Measurements from ENCODE around the gene SFXN4. TPM values are rescaled to one million over a fixed set of nuclear protein-coding genes. Genes with fewer than 3 reads are reported as not detected.
"Not testable (repeated sequence)": the region's sequence is repeated elsewhere in the genome, so short reads cannot be mapped to it uniquely, and the experiment has no call there.

SFXN4 gene
- total RNA-seq, 1 donor from 2014 or later, result 13.1 TPM

- no peak for DNase-seq (ENCODE audit: low read depth)
Measured at GRCh38 chr10:119190954-119191785, 25.7 kb upstream of the SFXN4 start.

- peak; percentile 92 for DNase-seq (ENCODE audit: low read depth)
Measured at GRCh38 chr10:119190353-119190752, 24.8 kb upstream of the SFXN4 start.

DNA sequence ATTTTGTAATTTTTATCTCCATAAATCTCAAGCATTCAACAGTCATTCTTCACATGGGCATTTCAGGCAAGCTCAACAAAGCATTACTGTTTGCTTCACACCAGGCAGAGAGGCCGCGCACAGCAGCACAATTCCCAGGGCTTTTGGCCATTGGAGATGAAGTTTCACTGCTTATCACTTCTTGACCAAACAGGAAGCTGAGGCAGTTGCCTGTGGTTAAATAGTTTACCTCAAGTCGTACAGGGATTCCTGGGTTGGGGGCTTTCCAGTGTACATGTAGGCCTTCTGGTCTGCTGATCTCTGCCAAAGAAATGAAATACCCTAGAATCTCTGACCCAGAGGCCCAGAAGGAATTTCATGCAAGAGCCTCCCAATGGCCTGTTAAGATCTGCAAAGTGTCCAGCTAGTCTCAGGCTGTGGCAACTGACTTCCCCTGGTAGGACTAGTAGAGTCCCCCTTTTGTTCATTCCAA, 24.3 kb upstream of the SFXN4 start:
- DNase-seq (ENCODE audit: low read depth), result peak; percentile 28

DNA sequence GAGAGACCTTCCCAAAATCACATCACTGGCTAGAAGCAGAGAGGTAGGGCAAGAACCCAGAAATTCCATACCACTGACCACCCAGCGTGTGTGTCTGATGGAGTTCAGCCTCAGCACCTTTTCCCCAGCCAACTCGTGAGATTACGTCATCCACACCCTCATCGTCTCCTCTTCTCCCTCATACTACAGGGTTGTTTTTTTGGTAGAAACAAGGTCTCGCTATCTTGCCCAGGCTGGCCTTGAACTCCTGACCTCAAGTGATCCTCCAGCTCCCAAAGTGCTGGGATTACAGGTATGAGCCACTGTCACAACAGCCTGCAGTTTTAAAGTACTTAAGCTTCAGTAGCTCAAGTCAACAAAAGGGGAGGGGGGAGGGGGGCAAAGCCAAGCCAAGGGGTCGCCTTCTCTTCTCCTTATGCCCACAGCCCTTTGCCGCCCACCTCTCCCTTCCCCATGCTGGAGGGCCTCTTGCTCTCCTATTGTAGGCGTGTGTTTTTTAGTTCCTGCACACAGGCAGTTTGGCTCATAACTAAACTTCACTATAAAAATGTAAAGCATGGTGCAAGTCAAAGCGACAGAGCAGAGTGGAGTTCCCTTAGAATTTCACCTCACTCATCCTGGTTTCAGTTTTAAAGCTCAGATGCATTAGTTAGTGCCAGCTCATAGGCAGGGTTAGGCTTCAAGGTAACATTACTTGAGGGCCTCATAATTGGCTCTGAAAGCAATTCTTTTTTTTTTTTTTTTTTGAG, 18.3 kb upstream of the SFXN4 start:
- no peak for DNase-seq (ENCODE audit: low read depth)

- not testable (repeated sequence) for DNase-seq (ENCODE audit: low read depth)
Measured at GRCh38 chr10:119180850-119181400, 15.4 kb upstream of the SFXN4 start.

GRCh38 chr10:119178372-119179119, 13.0 kb upstream of the SFXN4 start, which contains the start of gene PRDX3:
TSS of gene PRDX3 (minus strand) at chr10:119178812. CDS start at chr10:119178790, 22 bp downstream.
- peak; percentile 75 for DNase-seq (ENCODE audit: low read depth)

- no peak for DNase-seq (ENCODE audit: low read depth)
Measured at GRCh38 chr10:119177708-119178371, 12.3 kb upstream of the SFXN4 start.

- peak; percentile 50 for DNase-seq (ENCODE audit: low read depth)
Measured at GRCh38 chr10:119176166-119176565, 10.7 kb upstream of the SFXN4 start.

DNA sequence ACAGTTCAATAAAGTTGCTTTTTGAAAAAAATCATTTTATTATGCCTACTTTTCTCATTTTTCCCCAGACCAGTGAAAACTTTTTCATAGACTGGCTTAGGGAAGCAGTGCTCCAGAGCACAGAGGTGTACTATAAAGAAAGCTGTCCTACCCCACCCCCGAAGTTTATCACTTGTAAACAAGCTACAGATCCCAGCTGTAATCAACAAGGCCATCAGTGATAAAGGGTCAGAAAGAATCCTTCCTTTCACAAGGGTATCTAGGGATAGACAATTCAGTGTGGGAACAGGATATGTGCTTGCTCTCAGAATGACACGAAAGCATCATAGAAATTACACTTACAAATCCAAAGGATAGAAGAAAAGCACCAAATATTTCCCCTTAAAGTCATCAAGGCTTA, 8.6 kb upstream of the SFXN4 start:
- no peak for DNase-seq (ENCODE audit: low read depth)

GRCh38 chr10:119167041-119167440, 1.5 kb upstream of the SFXN4 start:
- DNase-seq (ENCODE audit: low read depth), result no peak

DNA sequence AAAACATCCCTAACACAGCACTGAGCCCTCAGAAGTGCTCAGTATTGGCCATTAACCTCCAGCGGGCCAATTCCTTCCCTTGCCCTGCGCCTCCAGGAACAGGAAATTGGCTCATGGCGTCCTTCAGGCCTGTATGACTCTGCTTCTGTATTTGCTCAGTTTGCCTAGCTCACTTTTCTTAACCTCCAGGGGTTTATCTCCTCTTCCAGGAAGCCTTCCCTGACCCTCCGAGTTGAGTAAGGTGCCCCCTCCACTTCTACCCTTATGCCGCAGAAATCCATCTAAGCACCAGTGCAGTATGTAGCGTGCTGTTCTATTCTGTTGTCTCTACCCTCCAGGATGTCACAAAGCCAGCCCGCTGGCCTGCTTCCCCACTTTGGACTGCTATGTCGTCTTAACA, 1.1 kb upstream of the SFXN4 start:
- DNase-seq (ENCODE audit: low read depth), result no peak

DNA sequence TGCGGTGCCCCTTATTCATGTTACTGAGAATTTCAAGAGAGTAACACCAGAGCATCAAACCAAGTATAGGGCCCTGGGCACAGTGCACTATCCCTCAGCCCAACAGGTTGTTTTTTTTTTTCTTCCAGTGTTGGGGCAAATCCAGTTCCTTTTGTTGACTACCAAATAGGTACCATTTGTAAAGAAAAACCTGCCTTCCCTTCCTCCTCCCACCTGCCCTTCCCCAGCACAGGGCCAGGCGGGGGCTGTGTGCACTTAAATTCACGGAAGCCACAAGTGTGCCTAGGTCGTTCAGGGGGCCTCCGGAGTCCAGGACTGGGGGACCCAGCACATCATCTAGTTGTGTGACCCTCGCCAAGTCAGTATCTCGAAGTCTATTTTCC, 595 bp upstream of the SFXN4 start:
- no peak for DNase-seq (ENCODE audit: low read depth)

GRCh38 chr10:119162452-119163092, 2.9 kb downstream of the SFXN4 start:
- no peak for DNase-seq (ENCODE audit: low read depth)

DNA sequence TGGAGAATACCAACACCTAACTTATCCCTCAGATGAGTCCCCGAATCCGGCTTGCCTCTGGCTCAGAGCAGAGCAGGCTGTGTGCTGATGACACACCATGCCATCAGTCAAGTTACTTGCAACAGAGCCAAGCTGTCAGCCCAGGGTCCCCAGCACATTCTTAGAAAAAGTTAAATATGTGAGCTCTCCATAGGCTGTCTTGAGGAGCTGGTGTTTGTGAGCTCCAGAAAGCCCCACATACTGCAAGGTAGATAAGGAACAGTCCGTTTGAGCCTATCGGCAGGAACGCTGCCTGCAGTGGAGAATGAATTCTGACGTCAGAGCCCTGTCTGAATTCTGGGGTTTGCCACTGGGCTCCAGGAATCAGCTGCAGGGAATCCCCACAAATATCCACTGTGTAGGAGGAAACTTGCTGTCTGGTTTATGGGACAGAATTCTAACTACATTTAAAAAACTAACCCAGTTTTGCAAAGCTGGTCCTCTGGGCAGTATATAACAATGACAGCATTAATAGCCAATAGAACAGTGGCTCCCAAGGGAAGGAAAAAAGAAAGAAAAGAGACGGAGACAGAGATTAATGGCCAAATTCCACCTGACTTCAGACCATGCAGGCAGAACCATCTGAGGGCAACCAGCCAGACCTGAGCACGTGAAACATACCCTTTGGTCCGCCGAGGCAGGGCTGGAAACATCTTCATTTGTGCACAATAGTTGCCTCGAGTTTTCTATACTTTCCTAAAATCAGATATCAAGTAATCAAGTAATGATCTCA, 3.6 kb downstream of the SFXN4 start:
- peak; percentile 38 for DNase-seq (ENCODE audit: low read depth)

- no peak for DNase-seq (ENCODE audit: low read depth)
Measured at GRCh38 chr10:119159332-119159731, 6.2 kb downstream of the SFXN4 start.

DNA sequence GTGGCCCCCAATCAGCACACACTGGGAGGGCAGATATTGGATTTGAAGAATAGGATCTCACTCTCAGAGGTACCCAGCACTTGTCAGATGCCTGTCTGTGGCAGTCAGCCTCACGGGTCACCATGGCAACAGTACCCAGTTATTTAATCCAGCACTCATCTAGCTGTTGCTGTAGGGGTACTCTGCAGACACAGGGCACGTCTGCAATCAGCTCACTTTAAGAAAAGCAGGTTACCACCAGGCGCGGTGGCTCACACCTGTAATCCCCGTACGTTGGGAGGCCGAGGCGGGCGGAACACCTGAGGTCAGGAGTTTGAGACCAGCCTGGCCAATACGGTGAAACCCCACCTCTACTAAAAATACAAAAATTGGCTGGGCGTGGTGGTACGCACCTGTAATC, 11.9 kb downstream of the SFXN4 start:
- no peak for DNase-seq (ENCODE audit: low read depth)

DNA sequence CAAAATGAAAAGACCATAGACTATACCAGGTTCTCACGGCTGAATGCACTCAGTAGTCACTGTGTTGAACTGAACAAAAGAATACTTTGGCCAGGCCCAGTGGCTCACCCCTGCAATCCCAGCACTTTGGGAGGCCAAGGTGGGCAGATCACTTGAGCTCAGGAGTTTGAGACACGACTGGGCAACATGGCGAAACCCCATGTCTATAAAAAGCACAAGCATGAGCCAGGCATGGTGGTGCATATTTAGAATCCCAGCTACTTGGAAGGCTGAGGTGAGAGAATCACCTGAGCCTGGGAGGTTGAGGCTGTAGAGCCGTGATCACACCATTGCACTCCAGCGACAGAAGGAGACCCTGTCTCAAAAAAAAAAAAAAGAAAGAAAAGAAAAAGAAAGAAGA, 12.5 kb downstream of the SFXN4 start:
- no peak for DNase-seq (ENCODE audit: low read depth)

DNA sequence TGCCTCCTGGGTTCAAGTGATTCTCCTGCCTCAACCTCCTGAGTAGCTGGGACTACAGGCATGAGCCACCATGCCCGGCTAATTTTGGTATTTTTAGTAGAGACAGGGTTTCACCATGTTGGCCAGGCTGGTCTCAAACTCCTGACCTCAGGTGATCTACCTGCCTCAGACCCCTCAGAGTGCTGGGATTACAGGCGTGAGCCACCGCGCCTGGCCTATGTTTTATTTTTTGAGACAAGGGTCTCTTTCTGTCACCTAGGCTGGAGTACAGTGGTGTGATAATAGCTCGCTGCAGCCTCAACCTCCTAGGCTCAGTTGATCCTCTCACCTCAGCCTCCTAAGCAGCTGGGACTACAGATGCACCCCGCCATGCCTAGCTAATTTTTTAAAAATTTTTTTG, 13.9 kb downstream of the SFXN4 start:
- DNase-seq (ENCODE audit: low read depth), result not testable (repeated sequence)

DNA sequence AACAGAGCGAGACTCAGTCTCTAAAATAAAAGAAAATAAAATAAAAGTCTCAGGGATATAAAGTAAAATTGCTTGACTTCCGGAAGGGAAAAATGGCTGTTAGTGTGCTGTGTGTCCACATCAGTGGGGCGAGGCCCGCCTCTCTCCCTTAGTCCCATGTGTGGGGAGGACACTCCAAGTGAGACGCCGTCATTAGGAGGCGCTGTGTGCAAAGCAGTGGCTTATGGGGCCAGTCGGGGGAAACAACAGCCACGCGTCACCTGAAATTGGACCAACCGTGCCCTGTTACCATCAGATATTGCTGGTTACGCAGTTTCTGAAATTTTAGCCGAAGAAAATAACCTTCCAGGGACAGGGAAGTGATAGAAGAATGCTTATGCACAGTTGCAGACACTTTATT, 15.8 kb downstream of the SFXN4 start:
- no peak for DNase-seq (ENCODE audit: low read depth)

DNA sequence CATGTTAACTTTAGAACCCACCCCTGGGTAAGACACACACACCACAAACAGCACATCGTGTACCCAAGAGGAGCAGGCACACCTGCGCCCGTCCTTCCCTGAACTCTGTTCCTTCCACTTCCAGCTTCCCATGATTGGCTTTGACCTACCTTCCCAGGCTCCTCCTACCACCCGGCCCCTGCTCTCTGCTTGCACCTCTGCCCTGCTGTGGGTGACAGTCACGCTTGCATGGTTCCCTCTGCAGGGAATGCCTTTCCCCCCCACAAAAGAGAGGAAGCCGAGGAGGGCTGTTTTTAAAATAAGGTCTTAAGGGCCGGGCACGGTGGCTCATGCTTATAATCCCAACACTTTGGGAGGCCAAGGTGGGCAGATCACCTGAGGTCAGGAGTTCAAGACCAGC, 16.4 kb downstream of the SFXN4 start:
- no peak for DNase-seq (ENCODE audit: low read depth)
